Central memory CD4-positive, alpha-beta T cell (primary cell): ENCODE results near the gene ZNG1B.
"Not testable (repeated sequence)": the region's sequence is repeated elsewhere in the genome, so short reads cannot be mapped to it uniquely, and the experiment has no call there.

Experiments
- DNase-seq: peaks from one replicate; pipeline ENCODE4 v3.0.0; 2022
- total RNA-seq, 3 experiments: gene quantifications; one replicate each; lab custom pipeline; 2026; lab: John Stamatoyannopoulos, UW

Gene ZNG1B
- total RNA-seq = 25.5 to 32.5 (median 25.7) reads per million in 3 experiments

- peak; percentile 89 for DNase-seq
Observed at GRCh38 chr2:113437508-113438465, at the start of gene ZNG1B. Gene ZNG1B (plus strand): TSS chr2:113437691. CDS start chr2:113437869, 178 bp downstream.

DNA sequence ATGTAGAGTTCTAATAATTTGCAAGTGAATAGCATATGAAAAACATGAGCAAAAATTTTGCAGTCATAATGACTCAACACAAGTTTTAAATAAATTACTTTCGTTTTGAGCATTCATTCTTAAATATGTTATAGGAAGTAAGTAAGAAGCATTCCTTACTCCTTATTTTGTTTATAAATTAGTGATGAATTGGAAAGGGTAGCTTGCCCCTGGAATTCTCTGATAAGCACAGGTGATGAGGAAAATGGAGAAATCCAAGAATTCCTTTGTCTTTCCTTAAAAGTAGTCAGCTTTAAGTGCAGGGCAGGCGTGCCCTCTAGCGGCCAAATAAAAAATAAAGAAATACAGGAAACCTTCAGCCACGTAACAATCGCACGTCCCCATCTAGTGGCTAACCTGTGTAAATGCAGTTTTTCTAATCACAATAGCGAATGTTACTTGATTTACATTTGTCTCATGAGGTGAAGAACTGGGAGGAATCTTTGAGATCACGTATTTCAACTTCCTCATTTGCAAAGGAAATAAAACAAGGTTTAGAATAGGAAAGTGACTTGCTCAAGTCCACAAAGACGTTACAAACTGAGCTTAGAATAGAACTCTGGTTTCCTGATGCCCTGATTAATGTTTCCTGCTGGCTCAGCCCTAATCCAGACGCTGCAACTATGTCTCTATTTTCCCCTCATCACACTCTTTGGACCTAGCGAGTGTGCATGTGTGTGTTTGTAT lies 47.2 kb upstream of the ZNG1B start:
- DNase-seq = peak; percentile 79

GRCh38 chr2:113391073-113391472 lies 46.4 kb upstream of the ZNG1B start:
- DNase-seq = no peak

DNA sequence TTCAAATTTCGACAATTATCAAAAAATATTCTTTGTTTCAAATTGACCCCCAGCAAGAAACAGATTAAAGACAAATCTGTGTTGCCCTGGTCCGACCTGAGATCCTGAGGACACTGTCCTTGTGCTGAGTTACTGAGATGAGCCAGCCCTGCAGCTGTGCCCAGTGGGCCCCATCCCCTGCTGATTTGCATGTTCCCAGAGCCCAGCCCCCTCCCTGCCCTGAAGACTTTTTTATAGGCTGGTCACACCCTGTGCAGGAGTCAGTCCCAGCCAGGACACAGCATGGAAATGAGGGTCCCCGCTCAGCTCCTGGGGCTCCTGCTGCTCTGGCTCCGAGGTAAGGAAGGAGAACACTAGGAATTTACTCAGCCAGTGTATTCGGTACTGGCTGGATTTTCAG lies 31.4 kb upstream of the ZNG1B start:
- DNase-seq = no peak

GRCh38 chr2:113407446-113408099 lies 29.9 kb upstream of the ZNG1B start:
- DNase-seq = no peak

GRCh38 chr2:113411725-113412352 lies 25.7 kb upstream of the ZNG1B start:
- DNase-seq = not testable (repeated sequence)

- not testable (repeated sequence) for DNase-seq
Observed at GRCh38 chr2:113412774-113413173, 24.7 kb upstream of the ZNG1B start.

DNA sequence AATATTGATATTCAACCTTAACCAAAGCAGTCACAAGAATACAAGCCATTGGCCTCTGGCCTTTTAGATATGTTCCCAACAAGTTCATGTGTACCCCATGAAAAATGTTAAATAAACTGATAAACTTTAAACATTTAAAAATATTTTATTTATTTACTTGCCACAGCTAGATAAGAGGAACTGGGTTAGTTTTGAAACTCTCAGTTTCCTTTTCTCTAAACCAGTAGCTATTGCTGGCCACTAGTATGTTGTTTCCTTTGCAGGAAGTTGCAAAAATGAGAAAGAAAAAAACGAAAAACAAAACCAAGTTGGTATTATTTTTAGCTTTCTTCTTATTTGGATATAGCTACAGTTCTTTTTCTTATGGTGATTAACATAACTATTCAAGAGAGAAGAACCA lies 5.7 kb upstream of the ZNG1B start:
- not testable (repeated sequence) for DNase-seq

DNA sequence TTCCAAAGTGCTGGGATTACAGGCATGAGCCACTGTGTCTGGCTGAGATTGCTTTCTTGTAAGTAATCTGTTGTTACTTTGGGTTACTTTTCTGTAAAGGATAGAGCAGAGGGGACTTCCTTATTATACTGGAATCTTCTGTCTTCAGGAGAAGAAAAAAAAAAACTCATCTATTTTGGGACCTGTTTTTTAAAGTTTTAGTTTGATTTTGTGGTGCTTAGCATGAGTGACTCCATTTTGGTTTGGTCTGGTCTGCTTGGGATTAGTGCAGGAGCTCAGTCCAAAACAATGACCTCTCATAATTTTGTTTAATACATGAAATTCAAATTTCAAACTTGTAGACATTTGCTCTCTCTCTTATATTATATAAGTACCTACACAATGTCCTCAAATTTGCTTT lies 4.0 kb upstream of the ZNG1B start:
- not testable (repeated sequence) for DNase-seq

DNA sequence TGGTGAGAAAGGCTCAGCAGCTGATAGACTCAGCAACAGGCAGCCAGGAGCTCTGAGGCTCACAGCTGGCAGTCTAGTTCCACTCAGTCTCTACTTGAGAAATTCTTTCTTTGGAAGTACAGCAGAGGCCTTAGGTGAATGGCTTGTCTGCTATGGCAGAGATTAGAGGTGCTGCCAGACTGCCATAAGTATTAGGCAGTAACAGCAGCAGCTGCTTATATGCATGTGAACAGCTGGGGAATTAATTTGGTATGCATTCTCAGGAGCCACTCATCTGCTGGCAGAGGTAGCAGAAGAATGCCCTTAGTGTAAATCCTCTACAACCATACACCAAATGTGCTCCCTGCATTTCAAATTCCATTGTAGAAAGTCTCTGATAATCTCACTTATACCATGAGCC lies 28.3 kb downstream of the ZNG1B start:
- DNase-seq = not testable (repeated sequence)

- DNase-seq = not testable (repeated sequence)
Observed at GRCh38 chr2:113476688-113477368, 39.3 kb downstream of the ZNG1B start.

- DNase-seq = not testable (repeated sequence)
Observed at GRCh38 chr2:113496527-113496926, 59.0 kb downstream of the ZNG1B start.

DNA sequence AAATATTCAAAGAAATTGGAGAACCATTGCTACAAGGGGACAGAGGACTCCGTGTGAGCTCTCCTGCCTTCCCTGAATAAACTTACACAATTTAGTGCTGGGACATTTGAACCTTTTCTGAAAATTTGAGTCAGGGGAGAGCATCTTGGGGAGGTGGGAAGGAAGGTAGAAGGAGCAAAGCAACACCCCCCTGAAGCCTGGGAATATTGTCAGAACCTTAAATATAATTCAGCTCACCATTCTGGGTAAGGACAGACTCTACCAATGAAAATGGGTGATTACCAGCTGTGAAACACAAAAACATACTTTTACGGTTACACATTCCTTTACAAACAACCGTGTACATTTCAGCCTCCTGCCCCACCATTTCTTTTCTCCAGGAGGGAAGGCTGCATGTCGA lies 60.9 kb downstream of the ZNG1B start, which contains the start of gene FOXD4L1:
TSS of gene FOXD4L1 (plus strand) at position 301 of the 400 bp plus-strand sequence. CDS start 592 bp downstream, outside the sequence.
- DNase-seq = not testable (repeated sequence)

DNA sequence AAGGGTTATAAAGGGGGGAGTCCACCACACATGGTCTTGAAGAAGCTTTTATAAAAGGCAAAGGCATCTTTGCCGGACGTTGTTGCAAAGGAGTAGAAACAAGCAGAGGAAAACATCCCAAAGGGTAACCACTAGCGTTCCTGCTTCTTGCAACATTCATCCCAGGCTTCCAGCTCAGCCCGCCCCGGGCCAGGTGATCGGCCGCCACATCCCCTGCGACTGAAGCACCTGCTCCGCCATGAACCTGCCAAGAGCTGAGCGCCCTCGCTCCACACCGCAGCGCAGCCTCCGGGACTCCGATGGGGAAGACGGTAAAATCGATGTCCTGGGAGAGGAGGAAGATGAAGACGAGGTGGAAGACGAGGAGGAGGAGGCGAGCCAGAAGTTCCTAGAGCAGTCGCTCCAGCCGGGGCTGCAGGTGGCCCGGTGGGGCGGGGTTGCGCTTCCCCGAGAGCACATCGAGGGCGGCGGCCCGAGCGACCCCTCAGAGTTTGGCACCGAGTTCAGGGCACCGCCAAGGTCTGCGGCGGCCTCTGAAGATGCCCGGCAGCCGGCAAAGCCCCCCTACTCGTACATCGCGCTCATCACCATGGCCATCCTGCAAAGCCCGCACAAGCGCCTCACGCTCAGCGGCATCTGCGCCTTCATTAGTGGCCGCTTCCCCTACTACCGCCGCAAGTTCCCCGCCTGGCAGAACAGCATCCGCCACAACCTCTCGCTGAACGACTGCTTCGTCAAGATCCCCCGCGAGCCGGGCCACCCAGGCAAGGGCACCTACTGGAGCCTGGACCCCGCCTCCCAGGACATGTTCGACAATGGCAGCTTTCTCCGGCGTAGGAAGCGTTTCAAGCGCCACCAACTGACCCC lies 61.8 kb downstream of the ZNG1B start:
- DNase-seq = not testable (repeated sequence)

DNA sequence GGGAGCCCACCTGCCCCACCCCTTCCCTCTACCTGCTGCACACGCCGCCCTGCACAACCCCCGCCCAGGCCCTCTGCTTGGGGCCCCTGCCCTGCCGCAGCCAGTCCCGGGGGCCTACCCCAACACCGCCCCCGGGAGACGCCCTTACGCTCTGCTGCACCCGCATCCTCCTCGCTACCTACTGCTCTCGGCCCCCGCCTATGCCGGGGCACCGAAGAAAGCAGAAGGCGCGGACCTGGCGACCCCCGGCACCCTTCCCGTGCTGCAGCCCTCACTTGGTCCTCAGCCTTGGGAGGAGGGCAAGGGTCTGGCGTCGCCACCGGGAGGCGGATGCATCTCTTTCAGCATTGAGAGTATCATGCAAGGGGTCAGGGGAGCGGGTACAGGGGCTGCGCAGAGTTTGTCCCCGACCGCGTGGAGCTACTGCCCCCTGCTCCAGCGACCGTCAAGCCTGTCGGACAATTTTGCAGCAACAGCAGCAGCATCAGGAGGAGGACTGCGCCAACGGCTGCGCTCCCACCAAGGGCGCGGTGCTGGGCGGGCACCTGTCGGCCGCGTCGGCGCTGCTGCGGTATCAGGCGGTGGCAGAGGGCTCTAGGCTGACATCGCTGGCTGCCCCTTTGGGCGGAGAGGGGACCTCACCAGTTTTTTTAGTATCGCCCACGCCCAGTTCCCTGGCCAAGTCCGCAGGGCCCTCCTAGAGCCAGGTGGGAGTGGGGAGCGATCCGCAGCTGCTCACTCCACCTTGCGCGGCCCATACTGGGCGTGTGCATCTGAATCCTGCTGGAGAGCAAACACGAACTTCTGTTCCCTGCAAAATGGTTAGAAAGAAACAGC lies 62.6 kb downstream of the ZNG1B start:
- DNase-seq = not testable (repeated sequence)

DNA sequence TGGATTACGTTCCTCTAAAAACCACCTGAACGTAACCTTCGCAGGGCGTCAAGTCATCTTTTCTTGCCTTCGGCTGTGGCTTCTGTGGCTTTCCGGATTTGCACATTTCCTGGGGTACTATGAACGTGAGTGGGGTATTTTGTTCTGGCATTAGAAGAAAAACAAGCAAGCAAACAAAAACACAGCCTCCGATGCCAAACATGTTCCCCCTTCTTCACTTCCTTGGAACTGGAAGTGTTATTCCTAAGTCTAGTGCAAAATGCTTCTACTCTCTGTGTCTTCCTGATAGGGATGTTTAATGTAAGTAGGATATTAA lies 63.2 kb downstream of the ZNG1B start:
- not testable (repeated sequence) for DNase-seq

DNA sequence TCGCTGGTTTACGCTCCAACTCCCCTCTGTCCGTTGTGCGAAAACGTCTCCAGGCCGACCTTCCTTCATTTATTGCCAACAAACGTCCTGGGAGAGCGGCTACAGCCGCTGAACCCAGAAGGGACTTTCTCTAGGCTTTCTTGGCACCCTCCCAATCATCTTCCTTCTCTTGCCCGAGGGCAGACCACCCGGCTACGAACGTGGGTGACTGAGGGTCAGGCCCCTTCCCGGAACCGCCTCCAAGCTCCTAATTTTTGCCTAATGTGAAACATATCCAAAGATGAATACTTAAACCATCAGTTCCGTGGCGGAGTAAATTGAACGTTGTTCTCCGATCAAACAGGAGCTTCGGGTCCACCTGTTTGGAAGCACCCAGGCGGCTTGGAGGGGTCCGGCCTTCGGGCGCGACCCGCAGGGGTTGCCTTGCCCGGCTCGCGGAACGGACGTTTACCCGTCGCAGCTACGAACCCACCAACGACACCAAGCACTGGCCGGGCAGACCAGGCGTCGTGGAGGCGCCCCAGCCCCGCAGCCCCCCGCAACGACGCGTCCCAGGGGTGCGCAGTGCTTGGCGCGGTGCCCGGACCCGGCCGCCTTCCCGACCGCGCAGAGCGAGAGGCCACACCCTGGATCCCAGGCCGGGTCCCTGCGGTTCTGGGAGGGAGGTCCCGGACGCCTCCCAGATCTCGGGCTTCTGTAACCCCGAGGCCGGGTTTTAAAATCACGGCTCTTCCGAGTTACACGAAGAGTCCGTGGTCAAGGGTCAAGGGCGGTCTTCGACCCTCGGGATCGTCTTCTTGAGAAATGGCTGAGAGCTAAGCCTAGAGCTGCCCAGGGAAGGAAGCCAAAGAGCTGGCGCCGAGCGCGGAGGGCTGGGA lies 65.0 kb downstream of the ZNG1B start:
- DNase-seq = not testable (repeated sequence)

DNA sequence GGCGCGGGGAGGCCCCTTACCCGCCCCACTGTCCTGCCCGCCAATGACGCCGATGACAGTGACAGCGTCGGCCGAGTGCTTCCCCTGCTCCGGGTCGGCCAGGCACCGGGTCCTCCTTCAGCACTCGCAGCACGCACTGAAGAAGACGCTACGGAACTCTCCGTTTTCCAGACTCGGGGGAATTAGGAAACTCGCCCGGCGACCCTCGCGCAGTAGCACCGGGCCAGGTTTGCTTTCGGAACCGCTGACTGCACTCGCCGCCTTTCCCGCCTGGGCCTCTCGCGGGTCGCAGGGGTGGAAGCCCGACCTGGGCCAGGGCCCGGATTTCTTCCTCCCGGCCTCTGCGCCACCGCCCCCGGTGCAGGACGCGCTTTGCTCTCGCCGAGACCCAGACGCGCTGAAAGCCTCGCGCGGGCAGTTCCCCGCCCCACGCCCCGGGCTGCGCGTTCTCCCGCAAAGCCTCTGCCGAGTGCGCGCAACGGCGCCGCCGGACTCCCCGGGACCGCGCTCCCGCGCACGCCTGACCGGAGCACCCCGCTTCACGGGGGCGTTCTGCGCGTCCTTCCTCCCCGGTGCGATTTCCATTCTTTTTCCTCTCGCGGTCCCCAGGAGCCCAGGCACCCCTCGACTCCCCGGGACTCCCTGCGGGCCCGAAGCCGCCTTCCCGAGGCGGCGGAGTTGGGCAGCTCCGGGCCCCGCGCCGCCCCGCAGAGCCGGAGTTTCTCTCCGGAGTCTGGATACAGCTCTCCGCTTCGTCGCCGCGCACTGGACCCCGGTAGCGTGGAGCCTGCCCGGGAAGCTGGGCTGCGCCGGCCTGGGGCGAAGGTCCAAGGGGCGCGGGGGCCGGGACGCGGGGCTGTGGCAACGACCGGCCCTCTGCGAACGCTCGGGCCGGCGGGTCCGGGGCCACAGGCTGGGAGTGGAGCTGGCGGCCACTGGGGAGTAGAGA lies 65.9 kb downstream of the ZNG1B start:
- not testable (repeated sequence) for DNase-seq
